ENCODE measurements around the gene EPHA6.

The EPHA6 gene

GRCh38 chr3:97721446-97721845 is 907.1 kb downstream of the EPHA6 start:
- TF ChIP-seq SPI1 (IDR thresholded peaks at IDR 0.05; ENCODE audit: low read depth, low read length) (no peak), POLR2A (IDR thresholded peaks at IDR 0.05; ENCODE audit: low read depth, low read length) (no peak)
- no peak for FAIRE-seq
- DNase-seq (ENCODE audit: insufficient read length, low spot score), result no peak

- FAIRE-seq (no peak), DNase-seq (ENCODE audit: insufficient read length, low spot score) (no peak)
- TF ChIP-seq SPI1 (IDR thresholded peaks at IDR 0.05; ENCODE audit: low read depth, low read length) (no peak), POLR2A (IDR thresholded peaks at IDR 0.05; ENCODE audit: low read depth, low read length) (no peak), POU2F2 (IDR thresholded peaks at IDR 0.05; ENCODE audit: low read depth, low read length) (no peak), PAX5 (IDR thresholded peaks at IDR 0.05; ENCODE audit: insufficient read depth, low read length, severe bottlenecking) (no peak), TAF1 (IDR thresholded peaks at IDR 0.05; ENCODE audit: low read depth, low read length) (no peak), POLR2AphosphoS5 (IDR thresholded peaks at IDR 0.05; ENCODE audit: low read depth, low read length) (no peak)
These were observed 922.5 kb downstream of the EPHA6 start for GRCh38 chr3:97736928-97737327.

- TF ChIP-seq POLR2AphosphoS5 (IDR thresholded peaks at IDR 0.05; ENCODE audit: low read depth, low read length) (no peak), PAX5 (IDR thresholded peaks at IDR 0.05; ENCODE audit: insufficient read depth, low read length, severe bottlenecking) (no peak), POU2F2 (IDR thresholded peaks at IDR 0.05; ENCODE audit: low read depth, low read length) (no peak), TAF1 (IDR thresholded peaks at IDR 0.05; ENCODE audit: low read depth, low read length) (no peak), SPI1 (IDR thresholded peaks at IDR 0.05; ENCODE audit: low read depth, low read length) (no peak), POLR2A (IDR thresholded peaks at IDR 0.05; ENCODE audit: low read depth, low read length) (no peak)
- DNase-seq (ENCODE audit: insufficient read length, low spot score) (no peak), FAIRE-seq (no peak)
These were observed 924.4 kb downstream of the EPHA6 start for GRCh38 chr3:97738761-97739160.

GRCh38 chr3:97742036-97742435 is 927.6 kb downstream of the EPHA6 start:
- FAIRE-seq (no peak), DNase-seq (ENCODE audit: insufficient read length, low spot score) (no peak)
- TF ChIP-seq POLR2AphosphoS5 (IDR thresholded peaks at IDR 0.05; ENCODE audit: low read depth, low read length) (no peak), PAX5 (IDR thresholded peaks at IDR 0.05; ENCODE audit: insufficient read depth, low read length, severe bottlenecking) (no peak), TAF1 (IDR thresholded peaks at IDR 0.05; ENCODE audit: low read depth, low read length) (no peak), POLR2A (IDR thresholded peaks at IDR 0.05; ENCODE audit: low read depth, low read length) (no peak), POU2F2 (IDR thresholded peaks at IDR 0.05; ENCODE audit: low read depth, low read length) (no peak), SPI1 (IDR thresholded peaks at IDR 0.05; ENCODE audit: low read depth, low read length) (no peak)

GRCh38 chr3:97744289-97744688 is 929.9 kb downstream of the EPHA6 start:
- no peak for FAIRE-seq
- DNase-seq (ENCODE audit: insufficient read length, low spot score), result no peak
- TF ChIP-seq POLR2A (IDR thresholded peaks at IDR 0.05; ENCODE audit: low read depth, low read length) (no peak), POU2F2 (IDR thresholded peaks at IDR 0.05; ENCODE audit: low read depth, low read length) (no peak), PAX5 (IDR thresholded peaks at IDR 0.05; ENCODE audit: insufficient read depth, low read length, severe bottlenecking) (no peak), SPI1 (IDR thresholded peaks at IDR 0.05; ENCODE audit: low read depth, low read length) (no peak), POLR2AphosphoS5 (IDR thresholded peaks at IDR 0.05; ENCODE audit: low read depth, low read length) (no peak), TAF1 (IDR thresholded peaks at IDR 0.05; ENCODE audit: low read depth, low read length) (no peak)

GRCh38 chr3:97763586-97764406 is 949.4 kb downstream of the EPHA6 start:
- FAIRE-seq (no peak), DNase-seq (ENCODE audit: insufficient read length, low spot score) (no peak)
- TF ChIP-seq SPI1 (IDR thresholded peaks at IDR 0.05; ENCODE audit: low read depth, low read length), result no peak
- no peak for TF ChIP-seq POLR2AphosphoS5 (IDR thresholded peaks at IDR 0.05; ENCODE audit: low read depth, low read length)

- FAIRE-seq, result peak; percentile 97
- TF ChIP-seq POLR2A (IDR thresholded peaks at IDR 0.05; ENCODE audit: low read depth, low read length), result peak; percentile 60; the same call in 1 of the 2 replicates
- TF ChIP-seq SPI1 (IDR thresholded peaks at IDR 0.05; ENCODE audit: low read depth, low read length), result no peak
- TF ChIP-seq POLR2AphosphoS5 (IDR thresholded peaks at IDR 0.05; ENCODE audit: low read depth, low read length), result peak; percentile 81
- no peak for TF ChIP-seq PAX5 (IDR thresholded peaks at IDR 0.05; ENCODE audit: insufficient read depth, low read length, severe bottlenecking)
- no peak for TF ChIP-seq POU2F2 (IDR thresholded peaks at IDR 0.05; ENCODE audit: low read depth, low read length)
- peak; percentile 10; the same call in 1 of the 2 replicates for TF ChIP-seq TAF1 (IDR thresholded peaks at IDR 0.05; ENCODE audit: low read depth, low read length)
- DNase-seq (ENCODE audit: insufficient read length, low spot score), result peak; percentile 59
These were observed 950.2 kb downstream of the EPHA6 start, which contains the start of gene ARL6 for GRCh38 chr3:97764407-97765238. Gene ARL6, plus strand, starts transcription at chr3:97764758. Its CDS starts 3,350 bp downstream, at chr3:97768108.

- no peak for FAIRE-seq
- DNase-seq (ENCODE audit: insufficient read length, low spot score), result no peak
- no peak for TF ChIP-seq POLR2A (IDR thresholded peaks at IDR 0.05; ENCODE audit: low read depth, low read length)
- TF ChIP-seq SPI1 (IDR thresholded peaks at IDR 0.05; ENCODE audit: low read depth, low read length), result no peak
- TF ChIP-seq POLR2AphosphoS5 (IDR thresholded peaks at IDR 0.05; ENCODE audit: low read depth, low read length), result no peak
- TF ChIP-seq PAX5 (IDR thresholded peaks at IDR 0.05; ENCODE audit: insufficient read depth, low read length, severe bottlenecking), result no peak
- TF ChIP-seq TAF1 (IDR thresholded peaks at IDR 0.05; ENCODE audit: low read depth, low read length), result no peak
- no peak for TF ChIP-seq POU2F2 (IDR thresholded peaks at IDR 0.05; ENCODE audit: low read depth, low read length)
These were observed 950.9 kb downstream of the EPHA6 start for GRCh38 chr3:97765336-97765735.

GRCh38 chr3:97772926-97773325 is 958.5 kb downstream of the EPHA6 start:
- no peak for FAIRE-seq
- no peak for DNase-seq (ENCODE audit: insufficient read length, low spot score)
- no peak for TF ChIP-seq SPI1 (IDR thresholded peaks at IDR 0.05; ENCODE audit: low read depth, low read length)
- TF ChIP-seq TAF1 (IDR thresholded peaks at IDR 0.05; ENCODE audit: low read depth, low read length), result no peak
- no peak for TF ChIP-seq POLR2AphosphoS5 (IDR thresholded peaks at IDR 0.05; ENCODE audit: low read depth, low read length)
- TF ChIP-seq POLR2A (IDR thresholded peaks at IDR 0.05; ENCODE audit: low read depth, low read length), result no peak
- TF ChIP-seq POU2F2 (IDR thresholded peaks at IDR 0.05; ENCODE audit: low read depth, low read length), result no peak
- no peak for TF ChIP-seq PAX5 (IDR thresholded peaks at IDR 0.05; ENCODE audit: insufficient read depth, low read length, severe bottlenecking)
